Effector memory CD8-positive, alpha-beta T cell (primary cell): ENCODE data around the gene DPY19L2.
"Not testable (repeated sequence)": the region's sequence is repeated elsewhere in the genome, so short reads cannot be mapped to it uniquely, and the experiment has no call there.

ENCODE experiments used
- ATAC-seq: fragments of 150-1000 bp; cut with Tn5 transposase; replicated peaks from 2 replicates; pipeline ENCODE4 v1.10.0; 2021; ENCODE audit warnings: mild to moderate bottlenecking, moderate library complexity
- DNase-seq, 3 experiments: peaks; one replicate each; pipeline ENCODE4 v3.0.0; 2021
- H3K27ac Mint-ChIP-seq, 2 donors: one replicate each; pipeline ENCODE4 v1.8.0; 2022; ENCODE audit warnings: mild to moderate bottlenecking in 2 of 2, mixed read lengths in 2 of 2, moderate library complexity in 2 of 2
- H3K27me3 Mint-ChIP-seq, 2 donors: one replicate each; pipeline ENCODE4 v1.8.0; 2022; ENCODE audit warnings: mixed read lengths in 2 of 2
- H3K36me3 Mint-ChIP-seq: one replicate; pipeline ENCODE4 v1.8.0; 2022; ENCODE audit warnings: mild to moderate bottlenecking, moderate library complexity, mixed read lengths; ENCODE audit not compliant: insufficient read depth
- H3K4me1 Mint-ChIP-seq, 2 donors: one replicate each; pipeline ENCODE4 v1.8.0; 2022; ENCODE audit warnings: low read depth in 2 of 2, mixed read lengths in 2 of 2
- H3K4me3 Mint-ChIP-seq, 2 donors: one replicate each; pipeline ENCODE4 v1.8.0; 2022; ENCODE audit warnings: mild to moderate bottlenecking in 2 of 2, mixed read lengths in 2 of 2, moderate library complexity in 2 of 2
- H3K9me3 Mint-ChIP-seq, 2 donors: one replicate each; pipeline ENCODE4 v1.8.0; 2022; ENCODE audit warnings: mixed read lengths in 2 of 2

The DPY19L2 gene

GRCh38 chr12:63686623-63687022 lies 18.3 kb upstream of the DPY19L2 start:
- ATAC-seq, H3K36me3 Mint-ChIP-seq, H3K4me3 Mint-ChIP-seq, H3K27me3 Mint-ChIP-seq, H3K27ac Mint-ChIP-seq, H3K4me1 Mint-ChIP-seq, H3K9me3 Mint-ChIP-seq, DNase-seq: not testable (repeated sequence)

- not testable (repeated sequence) for H3K4me3 Mint-ChIP-seq, H3K36me3 Mint-ChIP-seq, H3K4me1 Mint-ChIP-seq, ATAC-seq, H3K9me3 Mint-ChIP-seq, H3K27ac Mint-ChIP-seq, DNase-seq
- peaks cover 8 to 15% of the 10 kb centered on the region in 2 donors for H3K27me3 Mint-ChIP-seq
These were observed 17.5 kb upstream of the DPY19L2 start for GRCh38 chr12:63685789-63686188.

- H3K36me3 Mint-ChIP-seq, H3K27ac Mint-ChIP-seq, ATAC-seq, DNase-seq, H3K4me1 Mint-ChIP-seq, H3K9me3 Mint-ChIP-seq, H3K4me3 Mint-ChIP-seq: not testable (repeated sequence)
- peaks cover 9 to 17% of the 10 kb centered on the region in 2 donors for H3K27me3 Mint-ChIP-seq
These were observed 14.3 kb upstream of the DPY19L2 start for GRCh38 chr12:63682617-63683016.

GRCh38 chr12:63680758-63681157 lies 12.5 kb upstream of the DPY19L2 start:
- H3K27me3 Mint-ChIP-seq, result peaks cover 9 to 17% of the 10 kb centered on the region in 2 donors
- not testable (repeated sequence) for DNase-seq, ATAC-seq, H3K9me3 Mint-ChIP-seq, H3K27ac Mint-ChIP-seq, H3K36me3 Mint-ChIP-seq, H3K4me1 Mint-ChIP-seq, H3K4me3 Mint-ChIP-seq

- not testable (repeated sequence) for H3K27ac Mint-ChIP-seq, H3K9me3 Mint-ChIP-seq, H3K36me3 Mint-ChIP-seq, DNase-seq, ATAC-seq, H3K4me3 Mint-ChIP-seq, H3K4me1 Mint-ChIP-seq
- peaks cover 26 to 27% of the 10 kb centered on the region in 2 donors for H3K27me3 Mint-ChIP-seq
These were observed 4.3 kb upstream of the DPY19L2 start for GRCh38 chr12:63672550-63672949.

GRCh38 chr12:63669936-63670335 lies 1.6 kb upstream of the DPY19L2 start:
- Mint-ChIP-seq H3K4me3 (peak overlapping the region; percentile 81 to 84), H3K27me3 (peaks cover 31 to 34% of the 10 kb centered on the region in 2 donors)

GRCh38 chr12:63669427-63669826 lies 1.1 kb upstream of the DPY19L2 start:
- Mint-ChIP-seq H3K4me3 (peak overlapping the region; percentile 81 to 84), H3K27ac (peak overlapping the region in 1 of 2 donors; percentile 0), H3K27me3 (peaks cover 31 to 34% of the 10 kb centered on the region in 2 donors)
- H3K9me3 Mint-ChIP-seq, DNase-seq, H3K36me3 Mint-ChIP-seq, ATAC-seq, H3K4me1 Mint-ChIP-seq: not testable (repeated sequence)

More at GRCh38 chr12:63669936-63670335, 1.6 kb upstream of the DPY19L2 start:
- ATAC-seq, H3K9me3 Mint-ChIP-seq, H3K36me3 Mint-ChIP-seq, H3K27ac Mint-ChIP-seq, DNase-seq, H3K4me1 Mint-ChIP-seq: not testable (repeated sequence)

GRCh38 chr12:63668800-63669365 lies 590 bp upstream of the DPY19L2 start:
- peaks cover 31 to 34% of the 10 kb centered on the region in 2 donors for H3K27me3 Mint-ChIP-seq
- not testable (repeated sequence) for H3K4me1 Mint-ChIP-seq, H3K9me3 Mint-ChIP-seq, H3K36me3 Mint-ChIP-seq
- peak; percentile 2 to 11 (median 5) for DNase-seq
- peak overlapping the region; percentile 81 to 84 for H3K4me3 Mint-ChIP-seq
- ATAC-seq, result peak; percentile 71
- peak overlapping the region; percentile 0 to 80 for H3K27ac Mint-ChIP-seq

- H3K9me3 Mint-ChIP-seq, result not testable (repeated sequence)
These were observed 5.3 kb downstream of the DPY19L2 start for GRCh38 chr12:63663005-63663404.

GRCh38 chr12:63658501-63658900 lies 9.8 kb downstream of the DPY19L2 start:
- not testable (repeated sequence) for H3K27ac Mint-ChIP-seq, ATAC-seq, H3K36me3 Mint-ChIP-seq, H3K4me3 Mint-ChIP-seq, H3K4me1 Mint-ChIP-seq, DNase-seq, H3K27me3 Mint-ChIP-seq, H3K9me3 Mint-ChIP-seq

More at GRCh38 chr12:63663005-63663404, 5.3 kb downstream of the DPY19L2 start:
- peaks cover 9 to 20% of the 10 kb centered on the region in 2 donors for H3K27me3 Mint-ChIP-seq
- not testable (repeated sequence) for H3K4me1 Mint-ChIP-seq, H3K27ac Mint-ChIP-seq, DNase-seq, H3K4me3 Mint-ChIP-seq, ATAC-seq, H3K36me3 Mint-ChIP-seq

- not testable (repeated sequence) for H3K36me3 Mint-ChIP-seq, H3K27ac Mint-ChIP-seq, H3K9me3 Mint-ChIP-seq, DNase-seq, H3K27me3 Mint-ChIP-seq, H3K4me3 Mint-ChIP-seq, ATAC-seq, H3K4me1 Mint-ChIP-seq
These were observed 11.9 kb downstream of the DPY19L2 start for GRCh38 chr12:63656407-63656806.

GRCh38 chr12:63655543-63656257 lies 12.6 kb downstream of the DPY19L2 start:
- not testable (repeated sequence) for DNase-seq, H3K4me1 Mint-ChIP-seq, H3K4me3 Mint-ChIP-seq

GRCh38 chr12:63654481-63654880 lies 13.8 kb downstream of the DPY19L2 start:
- H3K36me3 Mint-ChIP-seq, ATAC-seq: not testable (repeated sequence)

More at GRCh38 chr12:63655543-63656257, 12.6 kb downstream of the DPY19L2 start:
- not testable (repeated sequence) for H3K27me3 Mint-ChIP-seq, ATAC-seq, H3K27ac Mint-ChIP-seq, H3K9me3 Mint-ChIP-seq, H3K36me3 Mint-ChIP-seq

GRCh38 chr12:63649517-63649916 lies 18.8 kb downstream of the DPY19L2 start:
- DNase-seq, H3K4me3 Mint-ChIP-seq, H3K9me3 Mint-ChIP-seq, ATAC-seq, H3K4me1 Mint-ChIP-seq, H3K36me3 Mint-ChIP-seq, H3K27ac Mint-ChIP-seq, H3K27me3 Mint-ChIP-seq: not testable (repeated sequence)

More at GRCh38 chr12:63654481-63654880, 13.8 kb downstream of the DPY19L2 start:
- not testable (repeated sequence) for H3K9me3 Mint-ChIP-seq, H3K27ac Mint-ChIP-seq, H3K4me1 Mint-ChIP-seq, DNase-seq, H3K27me3 Mint-ChIP-seq, H3K4me3 Mint-ChIP-seq
